CD4-positive, alpha-beta T cell treated with Interleukin-21 for 1 hour (primary cell): Measurements from ENCODE around the gene HDLBP.
"Not testable (repeated sequence)": the region's sequence is repeated elsewhere in the genome, so short reads cannot be mapped to it uniquely, and the experiment has no call there.

ENCODE experiments used
- DNase-seq: peaks from one replicate; pipeline ENCODE4 v3.0.0-alpha.2; 2020

HDLBP gene

DNA sequence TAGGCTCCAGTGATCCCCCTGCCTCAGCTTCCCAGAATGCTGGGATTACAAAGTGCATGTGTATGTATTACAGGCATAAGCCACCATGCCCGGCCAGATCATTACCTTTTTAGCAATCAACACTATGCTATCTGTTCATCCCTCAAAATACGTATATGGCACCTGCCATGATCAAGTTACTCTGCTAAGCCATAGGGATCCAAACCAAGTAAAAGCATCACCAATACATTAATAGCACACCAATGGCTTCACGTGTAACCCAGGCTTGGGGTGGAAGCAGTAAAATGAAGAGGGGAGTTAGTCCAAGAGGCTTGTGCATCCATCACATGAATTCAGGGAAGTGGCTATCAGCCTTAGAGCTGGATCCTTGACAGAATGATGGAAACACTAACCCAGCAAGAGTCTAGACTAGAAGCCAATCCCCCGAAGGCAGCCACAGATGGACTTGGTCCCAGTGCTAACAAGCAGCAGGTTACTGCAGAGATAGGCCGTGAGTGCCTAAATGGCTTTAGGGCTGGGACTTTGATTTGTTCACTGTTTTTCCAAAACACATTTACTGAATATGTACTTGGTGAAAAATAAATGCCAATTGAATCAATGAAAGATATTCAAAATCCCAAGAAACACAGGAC is 11.3 kb downstream of the HDLBP start:
- DNase-seq: no peak

GRCh38 chr2:241302759-241303651 is 12.5 kb downstream of the HDLBP start:
- DNase-seq: no peak

DNA sequence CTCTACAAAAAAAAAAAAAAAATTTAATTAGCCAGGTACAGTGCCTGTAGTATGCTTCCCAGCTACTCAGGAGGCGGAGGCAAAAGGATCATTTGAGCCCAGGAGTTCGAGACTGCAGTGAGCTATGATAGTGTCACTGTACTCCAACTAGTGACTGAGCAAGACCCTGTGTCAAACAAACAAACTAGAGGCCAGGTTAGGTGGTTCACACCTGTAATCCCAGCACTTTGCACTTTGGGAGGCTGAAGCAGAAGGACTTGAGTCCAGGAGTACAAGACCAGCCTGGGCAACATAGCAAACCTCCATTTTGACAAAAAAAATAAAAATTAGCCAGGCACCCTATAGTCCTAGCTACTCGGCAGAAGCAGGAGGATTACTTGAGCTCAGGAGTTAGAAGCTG is 13.4 kb downstream of the HDLBP start:
- DNase-seq: no peak

- DNase-seq: peak; percentile 63
Measured at GRCh38 chr2:241300000-241300399, 15.5 kb downstream of the HDLBP start.

GRCh38 chr2:241298673-241299072 is 16.8 kb downstream of the HDLBP start:
- DNase-seq: peak; percentile 53

- DNase-seq: no peak
Measured at GRCh38 chr2:241296767-241297166, 18.7 kb downstream of the HDLBP start.

GRCh38 chr2:241295326-241296095 is 20.0 kb downstream of the HDLBP start:
- no peak for DNase-seq

GRCh38 chr2:241293378-241293797 is 22.1 kb downstream of the HDLBP start:
- DNase-seq: not testable (repeated sequence)

GRCh38 chr2:241291977-241292376 is 23.5 kb downstream of the HDLBP start:
- DNase-seq: no peak

GRCh38 chr2:241291153-241291552 is 24.3 kb downstream of the HDLBP start:
- DNase-seq: no peak

DNA sequence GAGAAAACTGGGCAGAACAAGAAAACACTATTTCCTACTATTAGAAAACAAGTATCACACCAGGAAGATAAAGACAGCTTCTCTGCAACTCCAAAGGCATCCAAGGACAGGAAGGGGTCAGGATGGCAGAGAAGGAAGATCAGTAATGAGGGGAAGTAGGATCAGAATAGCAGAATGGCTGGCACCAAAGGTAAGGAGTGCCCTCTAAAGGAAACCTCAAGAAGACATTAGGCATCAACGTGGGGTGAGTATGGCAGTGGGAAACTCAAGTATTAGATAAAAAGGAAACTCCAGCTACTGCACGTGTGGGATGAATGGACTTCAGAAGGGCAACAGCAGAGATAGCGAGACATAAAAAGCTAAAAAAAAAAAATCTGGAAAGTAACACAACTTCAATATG is 25.9 kb downstream of the HDLBP start:
- DNase-seq: no peak

DNA sequence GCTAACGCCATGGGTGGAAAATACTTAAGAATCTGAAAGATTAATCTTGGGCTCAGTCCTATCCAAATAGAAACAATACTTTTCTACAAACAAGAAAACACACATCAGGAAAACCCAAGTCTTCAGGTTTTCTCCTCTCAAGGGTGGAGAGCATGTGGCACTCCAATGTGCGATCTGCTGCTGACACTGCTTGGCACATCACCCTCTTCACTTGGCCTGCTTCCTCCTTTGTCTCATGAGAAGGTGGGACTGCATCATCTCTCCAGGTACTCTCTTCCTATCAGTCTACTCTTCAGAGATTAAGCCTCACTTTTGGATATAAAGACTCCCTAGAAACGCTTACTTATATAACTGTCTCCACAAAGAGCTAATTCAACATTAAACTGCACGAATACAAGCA is 26.4 kb downstream of the HDLBP start:
- no peak for DNase-seq

DNA sequence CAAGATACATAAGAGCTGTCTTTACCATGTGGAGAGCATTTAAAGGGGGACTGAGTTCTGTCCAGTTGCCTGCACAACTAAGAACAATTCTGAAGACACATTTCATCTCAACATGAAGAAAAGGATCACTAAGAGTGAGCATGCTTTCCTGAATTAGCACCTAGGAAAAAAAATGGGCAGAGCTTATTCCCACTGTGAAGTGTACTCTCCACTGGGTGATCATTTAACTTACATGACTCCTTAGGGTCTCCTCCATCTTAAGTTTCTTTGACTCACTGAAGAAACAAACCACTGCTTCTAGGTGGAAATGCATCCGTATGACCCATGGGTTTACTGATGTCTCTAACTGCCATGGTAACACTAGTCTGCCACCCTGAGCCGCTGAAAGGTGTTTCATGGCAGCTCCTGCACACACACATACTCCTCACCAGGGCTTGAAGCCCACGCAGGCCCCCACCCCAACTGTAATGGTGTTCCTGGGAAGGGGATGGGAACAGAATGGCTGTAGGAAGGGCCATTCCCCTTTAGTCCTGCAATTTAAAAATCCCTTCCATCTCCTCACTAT is 27.1 kb downstream of the HDLBP start:
- no peak for DNase-seq

DNA sequence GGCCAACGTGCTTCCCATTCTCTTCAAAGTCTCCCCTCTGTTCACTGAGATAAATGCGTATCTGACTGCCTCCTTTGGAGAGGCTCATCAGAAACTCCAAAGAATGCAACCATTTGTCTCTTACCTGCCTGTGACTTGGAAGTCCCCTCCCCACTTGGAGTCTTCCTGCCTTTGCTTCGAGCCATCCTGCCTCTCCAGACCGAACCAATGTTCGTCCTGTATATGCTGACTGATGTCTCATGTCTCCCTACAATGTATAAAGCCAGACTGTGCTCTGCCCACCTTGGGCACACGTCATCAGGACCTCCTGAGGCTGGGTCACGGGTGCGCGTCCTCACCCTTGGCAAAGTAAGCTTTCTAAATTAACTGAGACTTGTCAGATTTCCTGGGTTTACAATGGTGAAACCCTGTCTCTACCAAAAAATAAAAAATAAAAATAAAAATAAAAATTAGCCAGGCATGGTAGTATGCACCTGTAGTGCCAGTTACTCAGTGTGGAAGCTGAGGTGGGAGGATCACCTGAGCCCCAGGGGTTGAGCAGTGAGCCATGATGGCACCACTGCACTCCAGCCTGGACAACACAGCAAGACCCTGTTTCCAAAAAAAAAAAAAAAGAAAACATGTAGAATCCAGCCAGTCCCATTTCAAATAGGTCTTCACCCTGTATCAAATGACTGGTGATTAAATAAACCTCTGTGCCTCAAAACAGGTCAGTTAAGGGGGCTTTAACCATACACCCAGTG is 29.0 kb downstream of the HDLBP start:
- DNase-seq: no peak

GRCh38 chr2:241285596-241285995 is 29.9 kb downstream of the HDLBP start:
- DNase-seq: no peak

DNA sequence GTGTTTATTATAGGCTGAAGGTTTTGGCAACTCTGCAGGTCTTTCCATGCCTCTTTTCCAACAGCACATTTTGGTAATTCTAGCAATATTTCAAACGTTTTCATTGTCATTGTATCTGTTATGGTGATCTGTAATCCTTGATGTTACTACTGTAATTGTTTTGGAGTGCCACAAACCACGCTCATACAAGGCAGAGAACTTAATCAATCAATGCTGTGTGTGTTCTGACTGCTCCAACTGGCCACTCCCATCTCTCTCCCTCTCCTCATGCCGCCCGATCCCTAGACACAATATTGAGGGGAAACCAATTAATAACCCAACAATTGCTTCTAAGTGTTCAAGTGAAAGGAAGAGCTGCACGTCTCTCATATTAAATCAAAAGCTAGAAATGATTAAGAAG is 32.9 kb downstream of the HDLBP start:
- no peak for DNase-seq

DNA sequence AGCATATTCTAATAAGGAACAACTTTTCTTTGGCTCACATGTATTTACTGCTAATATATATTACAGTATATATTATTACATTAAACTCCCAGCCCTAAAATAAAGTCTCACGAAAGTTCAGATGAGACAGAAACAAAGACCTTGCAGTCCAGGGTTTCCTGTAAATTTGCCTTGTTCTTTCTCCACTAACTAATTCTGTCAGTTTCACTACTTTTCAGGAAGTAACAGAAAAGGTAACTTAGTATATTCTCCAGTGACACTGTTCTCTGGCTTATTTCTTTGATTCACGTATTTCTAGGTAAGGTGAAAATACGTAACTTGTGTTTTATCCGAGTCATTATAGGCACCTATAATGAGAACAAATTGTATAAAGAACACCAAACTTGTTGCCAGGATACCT is 35.2 kb downstream of the HDLBP start:
- no peak for DNase-seq

- DNase-seq: no peak
Measured at GRCh38 chr2:241279828-241280227, 35.6 kb downstream of the HDLBP start.

- no peak for DNase-seq
Measured at GRCh38 chr2:241279413-241279812, 36.1 kb downstream of the HDLBP start.

DNA sequence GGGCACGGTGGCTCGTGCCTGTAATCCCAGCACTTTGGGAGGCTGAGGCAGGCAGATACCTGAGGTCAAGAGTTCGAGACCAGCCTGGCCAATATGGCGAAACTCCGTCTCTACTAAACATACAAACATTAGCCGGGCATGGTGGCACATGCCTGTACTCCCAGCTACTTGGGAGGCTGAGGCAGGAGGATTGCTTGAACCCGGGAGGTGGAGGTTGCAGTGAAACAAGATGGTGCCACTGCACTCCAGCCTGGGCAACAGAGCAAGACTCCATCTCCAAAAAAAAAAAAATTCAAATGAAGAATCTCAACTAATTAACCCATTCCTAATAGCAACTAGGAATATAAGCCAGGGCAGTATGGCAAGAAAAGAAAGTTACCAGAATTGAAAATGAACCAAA is 37.2 kb downstream of the HDLBP start:
- not testable (repeated sequence) for DNase-seq

DNA sequence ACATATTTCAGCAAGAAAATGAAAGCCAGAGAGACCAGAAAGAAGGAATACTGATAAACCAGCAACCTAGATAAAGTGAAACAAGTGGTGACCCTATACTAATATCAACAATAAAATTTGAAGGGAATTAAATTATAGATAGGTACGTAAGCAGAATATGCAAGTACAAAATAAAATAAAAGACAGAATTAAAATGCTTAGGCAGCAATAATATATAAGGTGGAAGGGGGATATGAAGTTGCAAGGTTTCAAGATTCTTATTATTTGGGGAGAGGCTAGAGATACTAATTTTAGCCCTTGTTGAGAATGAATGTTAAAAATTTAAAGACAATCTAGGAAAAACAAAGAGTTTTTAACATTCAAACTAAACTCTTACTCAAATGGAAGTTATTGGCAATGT is 39.6 kb downstream of the HDLBP start:
- DNase-seq: no peak

DNA sequence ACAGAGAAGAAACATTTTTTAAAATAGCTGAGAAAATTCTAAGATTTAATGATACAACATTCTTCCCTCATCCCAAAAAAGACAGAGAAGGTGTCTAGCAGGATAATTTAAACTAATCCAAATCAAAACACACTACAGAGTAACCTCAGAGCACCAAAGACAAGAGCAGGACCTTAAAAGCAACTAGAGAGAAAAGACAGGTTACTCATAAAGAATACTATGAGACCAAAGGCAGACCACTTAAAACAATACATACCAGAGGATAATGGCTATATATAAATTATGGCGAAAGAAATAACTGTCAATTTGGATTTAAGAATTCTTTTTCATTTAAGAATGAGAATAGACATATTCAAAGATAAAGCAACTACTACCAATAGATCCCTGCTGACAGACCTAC is 40.0 kb downstream of the HDLBP start:
- no peak for DNase-seq

DNA sequence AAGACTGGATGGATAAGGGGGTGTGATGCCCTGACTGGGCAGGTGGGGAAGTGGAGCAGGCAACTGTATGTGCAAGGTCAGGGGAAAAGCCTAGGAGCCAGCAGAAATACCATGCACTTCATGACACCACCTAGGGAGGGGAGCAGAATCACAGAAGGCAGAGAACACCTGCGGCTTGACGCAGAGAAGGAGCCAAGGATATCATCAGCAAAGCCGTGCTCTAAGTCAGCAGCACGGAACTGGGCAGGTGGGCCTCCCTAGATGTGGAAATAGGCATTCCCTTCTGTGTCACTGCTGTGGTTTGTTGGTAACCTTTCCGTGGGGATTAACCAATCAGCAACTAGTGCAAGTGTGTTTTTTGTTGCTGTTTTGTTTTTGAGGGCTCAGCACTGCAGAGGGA is 41.3 kb downstream of the HDLBP start:
- DNase-seq: no peak
